Activated CD4-positive, alpha-beta T cell treated with anti-CD3 and anti-CD28 coated beads for 1 hour (primary cell): Measurements from ENCODE around the gene RGS9.
"Not testable (repeated sequence)": the region's sequence is repeated elsewhere in the genome, so short reads cannot be mapped to it uniquely, and the experiment has no call there.

Experiments used
- DNase-seq: peaks from one replicate; pipeline ENCODE4 v3.0.0-alpha.2; 2020

Gene RGS9

GRCh38 chr17:65185062-65185461 is 47.9 kb downstream of the RGS9 start:
- DNase-seq, result no peak

- DNase-seq, result no peak
These were observed 48.7 kb downstream of the RGS9 start for GRCh38 chr17:65185668-65186382.

- no peak for DNase-seq
These were observed 53.4 kb downstream of the RGS9 start for GRCh38 chr17:65190467-65191097.

- no peak for DNase-seq
These were observed 54.9 kb downstream of the RGS9 start for GRCh38 chr17:65191811-65192740.

GRCh38 chr17:65193305-65193704 is 56.1 kb downstream of the RGS9 start:
- no peak for DNase-seq

GRCh38 chr17:65193716-65194293 is 56.6 kb downstream of the RGS9 start:
- DNase-seq, result no peak

- no peak for DNase-seq
These were observed 57.6 kb downstream of the RGS9 start for GRCh38 chr17:65194670-65195334.

GRCh38 chr17:65195716-65196115 is 58.5 kb downstream of the RGS9 start:
- no peak for DNase-seq

GRCh38 chr17:65196617-65197016 is 59.4 kb downstream of the RGS9 start:
- DNase-seq, result no peak

- DNase-seq, result no peak
These were observed 60.0 kb downstream of the RGS9 start for GRCh38 chr17:65197201-65197600.

GRCh38 chr17:65198653-65199382 is 61.6 kb downstream of the RGS9 start:
- DNase-seq, result no peak

GRCh38 chr17:65201331-65201730 is 64.2 kb downstream of the RGS9 start:
- no peak for DNase-seq

- DNase-seq, result no peak
These were observed 65.8 kb downstream of the RGS9 start for GRCh38 chr17:65202844-65203571.

- DNase-seq, result no peak
These were observed 66.8 kb downstream of the RGS9 start for GRCh38 chr17:65204001-65204400.

- DNase-seq, result no peak
These were observed 68.5 kb downstream of the RGS9 start for GRCh38 chr17:65205655-65206054.

- not testable (repeated sequence) for DNase-seq
These were observed 70.3 kb downstream of the RGS9 start for GRCh38 chr17:65207448-65207847.

GRCh38 chr17:65208717-65209116 is 71.5 kb downstream of the RGS9 start:
- no peak for DNase-seq

- DNase-seq, result no peak
These were observed 81.1 kb downstream of the RGS9 start for GRCh38 chr17:65218261-65218660.

GRCh38 chr17:65219124-65219523 is 82.0 kb downstream of the RGS9 start:
- no peak for DNase-seq

- DNase-seq, result no peak
These were observed 82.5 kb downstream of the RGS9 start for GRCh38 chr17:65219707-65220106.

GRCh38 chr17:65220732-65221131 is 83.6 kb downstream of the RGS9 start:
- no peak for DNase-seq
